Smooth muscle cell (in vitro differentiated cells): ENCODE measurements around the gene CARM1. TPM values are rescaled to one million over a fixed set of nuclear protein-coding genes. Genes with fewer than 3 reads are reported as not detected.

Experiments
- DNase-seq: peaks from one replicate; lab custom pipeline; 2025; ENCODE audit not compliant: unreplicated experiment; lab: John Stamatoyannopoulos, UW
- H2AFZ ChIP-seq: fragments of 200-600 bp; sonication (generic); 2 replicates; pipeline ENCODE4 v1.6.0; 2016; ENCODE audit warnings: antibody characterized with exemption, low read depth, mild to moderate bottlenecking
- H3F3A ChIP-seq: fragments of 200-600 bp; sonication (generic); 2 replicates; pipeline ENCODE4 v1.6.0; 2017; ENCODE audit warnings: antibody characterized with exemption, low read depth
- H3K27ac ChIP-seq: fragments of 200-600 bp; sonication (generic); 2 replicates; pipeline ENCODE4 v1.5.1; 2016; ENCODE audit warnings: low read depth, mild to moderate bottlenecking
- H3K27me3 ChIP-seq: fragments of 200-600 bp; sonication (generic); 2 replicates; pipeline ENCODE4 v1.6.1; 2016; ENCODE audit warnings: low read depth, mild to moderate bottlenecking
- H3K36me3 ChIP-seq: fragments of 200-600 bp; sonication (generic); 2 replicates; pipeline ENCODE4 v1.5.1; 2016; ENCODE audit warnings: low read depth
- H3K4me1 ChIP-seq: fragments of 200-600 bp; sonication (generic); 2 replicates; pipeline ENCODE4 v1.5.1; 2016; ENCODE audit warnings: low read depth
- H3K4me2 ChIP-seq: fragments of 200-600 bp; sonication (generic); 2 replicates; pipeline ENCODE4 v1.6.0; 2016; ENCODE audit warnings: mild to moderate bottlenecking
- H3K4me3 ChIP-seq: fragments of 200-600 bp; sonication (generic); 2 replicates; pipeline ENCODE4 v1.5.1; 2016; ENCODE audit warnings: mild to moderate bottlenecking
- H3K79me2 ChIP-seq: fragments of 200-600 bp; sonication (generic); 2 replicates; pipeline ENCODE4 v1.6.0; 2016; ENCODE audit warnings: low read depth, mild to moderate bottlenecking
- H3K9ac ChIP-seq: fragments of 200-600 bp; sonication (generic); 2 replicates; pipeline ENCODE4 v1.6.0; 2016; ENCODE audit warnings: low read depth
- H3K9me3 ChIP-seq: fragments of 200-600 bp; sonication (generic); replicated peaks from 2 replicates; pipeline ENCODE4 v1.5.1; 2016; ENCODE audit warnings: low read depth
- H4K20me1 ChIP-seq: fragments of 200-600 bp; sonication (generic); 2 replicates; pipeline ENCODE4 v1.6.0; 2016; ENCODE audit warnings: low read depth
- WGBS: methylation state at CpG from one replicate; pipeline ENCODE4 v1.1.7; 2016; ENCODE audit warnings: low lambda C conversion rate; 5-methylcytosine and 5-hydroxymethylcytosine counted together
- polyA plus RNA-seq: library from polyadenylated mRNA; unstranded; fragments of >200 nt; fragmentation: Nextera tagmentation; extraction: Ambion mirVana; gene quantifications from 2 replicates; pipeline ENCODE4 v1.2.1, GENCODE V29; 2016
- total RNA-seq: library from RNA; depleted of rRNA; stranded (reverse); fragments of >200 nt; gene quantifications from 2 replicates; pipeline ENCODE4 v1.2.3, GENCODE V29; 2014
- TF ChIP-seq, protein P1 (sequence below): fragments of 200-600 bp; sonication (generic); IDR thresholded peaks from 2 replicates; pipeline ENCODE4 v1.5.1; 2017; ENCODE audit warnings: borderline replicate concordance, mild to moderate bottlenecking, antibody characterized with exemption; ENCODE audit not compliant: insufficient read depth, poor library complexity, severe bottlenecking

Gene CARM1
- total and polyA plus RNA-seq, 2 experiments from 2014 or later, result 22.7 to 39.3 TPM

DNA sequence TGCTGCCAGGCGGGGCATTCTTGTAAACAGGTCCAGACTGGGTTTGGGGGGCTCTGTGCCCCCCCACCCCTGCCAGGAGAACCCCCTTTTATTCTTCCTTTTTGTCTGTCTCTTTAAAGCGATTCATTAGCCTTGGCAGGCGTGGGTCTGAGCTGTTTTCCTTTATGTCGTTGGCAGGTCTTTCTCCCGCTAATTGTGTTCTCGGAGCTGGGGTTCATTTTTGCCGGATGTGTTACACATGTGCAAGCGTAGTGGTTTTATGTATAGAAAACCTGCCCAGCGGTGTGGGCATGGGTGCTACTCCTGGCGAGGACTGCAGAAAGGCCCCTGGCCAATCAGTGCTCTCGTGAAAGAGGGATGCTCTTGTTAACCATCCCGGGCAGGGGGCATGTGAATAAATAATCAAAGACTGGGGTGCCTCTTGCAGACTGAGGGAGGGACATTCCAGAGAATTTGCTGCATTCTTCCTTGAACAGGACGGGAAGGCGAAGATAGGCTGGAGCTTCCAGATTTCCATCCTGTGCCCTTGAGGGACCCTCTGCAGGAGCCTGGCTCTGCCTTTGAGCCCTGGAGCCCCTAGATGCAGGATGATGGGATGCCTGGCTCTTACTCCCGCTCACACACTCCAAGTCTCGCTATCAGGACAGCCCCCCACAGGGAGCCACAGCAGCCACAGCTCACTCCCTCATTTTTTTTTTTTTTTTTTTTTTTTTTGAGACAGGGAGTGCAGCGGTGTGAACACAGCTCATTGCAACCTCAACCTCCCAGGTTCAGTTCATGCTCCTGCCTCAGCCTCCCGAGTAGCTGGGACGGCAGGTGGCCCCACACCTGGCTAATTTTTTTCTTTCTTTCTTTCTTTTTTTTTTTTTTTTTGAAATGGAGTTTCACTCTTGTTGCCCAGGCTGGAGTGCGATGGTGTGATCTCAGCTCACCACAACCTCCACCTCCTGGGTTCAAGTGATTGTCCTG lies 14.1 kb downstream of the CARM1 start:
- 77% methylated on average over 20 of the region's 20 CpGs for WGBS
- Histone ChIP-seq H3K79me2 (peaks cover 92% of the 10 kb centered on the region), H3K4me2 (no peak overlapping the region), H2AFZ (no peak overlapping the region), H3K9me3 (no peaks in the 10 kb centered on the region), H3K9ac (no peak overlapping the region), H3K4me3 (no peak overlapping the region), H3K27me3 (no peaks in the 10 kb centered on the region), H3F3A (peaks cover 24% of the 10 kb centered on the region), H3K4me1 (peaks cover 49% of the 10 kb centered on the region), H3K36me3 (no peaks in the 10 kb centered on the region), H4K20me1 (peaks cover 100% of the 10 kb centered on the region), H3K27ac (peak overlapping the region; percentile 84)
- DNase-seq, result no peak
- TF ChIP-seq, protein P1, sequence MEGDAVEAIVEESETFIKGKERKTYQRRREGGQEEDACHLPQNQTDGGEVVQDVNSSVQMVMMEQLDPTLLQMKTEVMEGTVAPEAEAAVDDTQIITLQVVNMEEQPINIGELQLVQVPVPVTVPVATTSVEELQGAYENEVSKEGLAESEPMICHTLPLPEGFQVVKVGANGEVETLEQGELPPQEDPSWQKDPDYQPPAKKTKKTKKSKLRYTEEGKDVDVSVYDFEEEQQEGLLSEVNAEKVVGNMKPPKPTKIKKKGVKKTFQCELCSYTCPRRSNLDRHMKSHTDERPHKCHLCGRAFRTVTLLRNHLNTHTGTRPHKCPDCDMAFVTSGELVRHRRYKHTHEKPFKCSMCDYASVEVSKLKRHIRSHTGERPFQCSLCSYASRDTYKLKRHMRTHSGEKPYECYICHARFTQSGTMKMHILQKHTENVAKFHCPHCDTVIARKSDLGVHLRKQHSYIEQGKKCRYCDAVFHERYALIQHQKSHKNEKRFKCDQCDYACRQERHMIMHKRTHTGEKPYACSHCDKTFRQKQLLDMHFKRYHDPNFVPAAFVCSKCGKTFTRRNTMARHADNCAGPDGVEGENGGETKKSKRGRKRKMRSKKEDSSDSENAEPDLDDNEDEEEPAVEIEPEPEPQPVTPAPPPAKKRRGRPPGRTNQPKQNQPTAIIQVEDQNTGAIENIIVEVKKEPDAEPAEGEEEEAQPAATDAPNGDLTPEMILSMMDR, result no peak

GRCh38 chr19:10887616-10888367 lies 16.4 kb downstream of the CARM1 start:
- Histone ChIP-seq H3K27me3 (no peaks in the 10 kb centered on the region), H2AFZ (no peak overlapping the region), H3K4me1 (peaks cover 38% of the 10 kb centered on the region), H3K79me2 (peaks cover 85% of the 10 kb centered on the region), H3K9me3 (no peaks in the 10 kb centered on the region), H3K4me3 (no peak overlapping the region), H3K4me2 (no peak overlapping the region), H3K27ac (no peak overlapping the region), H3K9ac (no peak overlapping the region), H3K36me3 (no peaks in the 10 kb centered on the region), H4K20me1 (peaks cover 98% of the 10 kb centered on the region), H3F3A (peaks cover 24% of the 10 kb centered on the region)
- TF ChIP-seq, protein P1, result no peak
- no peak for DNase-seq
- WGBS, result 80% methylated on average over 9 of the region's 9 CpGs

GRCh38 chr19:10888421-10888866 lies 17.1 kb downstream of the CARM1 start:
- DNase-seq, result no peak
- Histone ChIP-seq H3K4me2 (no peak overlapping the region), H4K20me1 (peaks cover 98% of the 10 kb centered on the region), H3K79me2 (peaks cover 85% of the 10 kb centered on the region), H3K4me1 (peaks cover 38% of the 10 kb centered on the region), H3F3A (peaks cover 24% of the 10 kb centered on the region), H3K4me3 (no peak overlapping the region), H3K9me3 (no peaks in the 10 kb centered on the region), H2AFZ (no peak overlapping the region), H3K36me3 (no peaks in the 10 kb centered on the region), H3K27ac (no peak overlapping the region), H3K9ac (no peak overlapping the region), H3K27me3 (no peaks in the 10 kb centered on the region)
- 32% methylated on average over 13 of the region's 13 CpGs for WGBS
- TF ChIP-seq, protein P1, result no peak
